ENCODE results near the gene TRIL.

TRIL gene

DNA sequence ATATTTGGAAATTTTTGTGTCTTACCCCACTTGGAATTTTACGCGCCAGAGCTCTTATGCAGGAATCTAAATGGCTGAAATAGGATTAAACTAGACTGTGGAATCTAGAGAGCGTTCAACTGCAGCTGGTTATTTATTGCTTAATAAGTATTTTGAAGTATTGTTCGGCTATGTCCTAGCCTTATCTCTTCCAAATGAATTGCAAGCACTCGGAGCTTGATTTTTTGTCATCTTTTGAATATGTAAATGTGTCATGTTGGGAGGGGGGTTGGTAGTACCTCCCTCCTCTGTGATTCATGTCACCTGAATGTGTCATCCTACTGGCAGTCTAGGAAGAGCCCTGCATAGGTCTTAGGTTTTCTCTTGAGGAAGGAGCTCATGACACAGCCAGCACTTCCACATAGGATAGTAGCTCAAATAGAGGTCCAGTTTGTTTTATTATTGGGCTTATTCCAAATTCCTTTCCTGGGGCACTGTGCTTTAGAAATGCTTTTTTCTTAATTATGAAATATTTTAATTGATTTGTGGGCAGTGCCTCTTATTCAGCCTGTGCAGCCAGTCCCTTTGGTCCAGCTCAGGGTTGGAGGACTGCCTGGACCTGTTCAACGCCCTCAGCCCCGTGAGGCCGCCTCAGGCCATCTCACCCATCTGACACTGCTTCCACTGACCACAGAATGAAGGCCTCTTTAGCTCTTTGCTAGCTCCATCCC is 22.5 kb upstream of the TRIL start:
- DNase-seq, result no peak

- DNase-seq, result no peak
Observed at GRCh38 chr7:28979776-28980175, 21.6 kb upstream of the TRIL start.

- no peak for DNase-seq
Observed at GRCh38 chr7:28977881-28978280, 19.8 kb upstream of the TRIL start.

DNA sequence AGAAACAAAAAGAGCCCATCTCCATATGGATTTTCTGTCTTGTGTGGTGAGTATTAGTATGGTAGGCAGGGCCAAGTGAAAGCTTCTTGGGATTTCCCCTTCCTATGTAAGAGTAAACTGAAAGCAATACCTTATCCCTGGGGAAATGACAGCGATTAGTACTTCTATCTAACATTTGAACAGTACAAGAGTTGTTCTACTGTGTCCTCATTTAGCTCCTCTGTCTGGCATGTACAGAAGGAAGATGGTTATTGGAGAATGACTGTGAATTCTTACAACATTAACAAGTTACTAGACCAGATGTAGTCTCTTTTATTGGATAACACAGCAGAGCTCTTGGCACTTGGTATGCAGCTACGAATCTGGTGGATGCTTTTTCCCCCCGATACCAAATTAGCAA is 17.9 kb upstream of the TRIL start:
- no peak for DNase-seq

DNA sequence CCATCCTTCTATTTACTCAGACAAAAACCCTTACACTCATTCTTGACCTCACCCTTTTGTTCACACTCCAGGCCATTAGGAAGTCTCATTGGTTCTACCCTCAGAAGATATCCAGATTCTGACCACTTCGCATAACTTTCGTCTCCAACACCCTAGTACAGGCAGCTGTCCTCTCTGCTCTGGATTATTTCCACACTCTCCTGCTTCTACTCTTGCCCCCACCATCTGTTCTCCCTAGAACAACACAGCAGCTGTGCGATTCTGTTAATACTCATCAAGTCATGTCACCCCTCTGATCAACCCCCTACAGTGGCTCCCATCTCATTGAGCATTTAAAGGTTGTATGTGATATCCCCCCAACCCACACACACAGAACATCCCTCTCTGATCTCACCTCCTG is 15.5 kb upstream of the TRIL start:
- DNase-seq, result no peak

DNA sequence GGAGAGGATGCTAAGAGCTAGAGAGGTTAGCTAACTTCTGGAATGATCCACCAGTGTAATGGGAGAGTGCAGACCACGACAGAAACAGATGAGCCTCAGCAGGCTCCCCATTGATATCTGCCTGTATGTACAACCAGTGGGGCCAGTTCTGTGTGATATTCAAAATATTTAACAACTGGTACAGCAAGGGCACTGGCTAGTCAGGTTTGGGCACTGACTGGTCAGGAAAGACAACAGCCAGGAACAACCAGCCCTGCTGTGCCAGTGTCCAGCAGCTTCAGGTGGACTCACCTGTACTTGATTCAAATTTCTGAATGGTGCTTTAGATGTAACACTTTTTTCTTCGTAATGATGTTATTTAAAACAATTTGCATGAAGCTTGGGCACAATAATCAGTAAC is 5.9 kb upstream of the TRIL start:
- DNase-seq, result no peak

- DNase-seq, result no peak
Observed at GRCh38 chr7:28961972-28962371, 3.8 kb upstream of the TRIL start.

GRCh38 chr7:28960071-28960840 is 2.1 kb upstream of the TRIL start:
- DNase-seq, result no peak

DNA sequence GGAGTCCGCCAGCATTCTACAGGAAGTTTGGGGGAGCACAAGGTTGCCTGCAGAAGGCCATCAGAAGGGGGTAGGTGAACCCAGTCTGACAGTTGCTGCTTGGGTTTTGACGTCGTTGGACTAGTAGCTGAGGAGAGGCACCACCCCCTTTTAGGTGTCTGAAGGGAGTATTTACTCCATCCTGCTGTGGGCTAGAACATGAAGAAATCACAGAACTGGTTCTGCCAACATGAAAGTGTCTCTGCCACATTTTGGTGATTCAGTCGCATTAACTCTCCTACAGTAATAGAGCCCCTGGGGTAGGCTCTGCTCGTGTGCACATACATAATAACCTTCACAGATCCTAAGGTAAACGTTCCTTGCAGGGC is 834 bp upstream of the TRIL start:
- no peak for DNase-seq

DNA sequence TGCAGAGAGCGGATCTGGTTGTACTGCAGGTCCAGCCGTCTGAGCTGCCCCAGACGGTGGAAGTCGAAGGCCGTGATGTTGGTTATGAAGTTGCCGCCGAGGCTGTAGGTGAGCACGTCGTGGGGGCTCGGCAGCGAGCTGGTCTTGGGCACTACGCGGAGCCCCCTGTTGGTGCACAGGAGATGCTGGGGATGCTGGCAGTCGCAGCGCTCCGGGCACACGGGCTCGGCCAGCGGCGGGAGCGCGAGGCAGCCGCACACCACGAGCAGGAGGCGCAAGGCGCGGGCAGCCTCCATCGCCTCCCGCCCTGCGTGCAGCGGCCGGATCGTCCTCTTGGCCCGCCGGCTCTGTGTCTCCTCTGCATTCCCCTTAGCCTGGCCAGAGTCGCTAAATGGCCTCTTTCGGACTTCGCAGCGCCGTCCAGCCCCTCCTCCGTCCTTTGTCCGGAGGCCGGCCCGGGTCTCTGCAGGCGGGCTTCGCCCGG is 337 bp downstream of the TRIL start:
- DNase-seq, result no peak

- DNase-seq, result no peak
Observed at GRCh38 chr7:28957064-28957750, 923 bp downstream of the TRIL start.

DNA sequence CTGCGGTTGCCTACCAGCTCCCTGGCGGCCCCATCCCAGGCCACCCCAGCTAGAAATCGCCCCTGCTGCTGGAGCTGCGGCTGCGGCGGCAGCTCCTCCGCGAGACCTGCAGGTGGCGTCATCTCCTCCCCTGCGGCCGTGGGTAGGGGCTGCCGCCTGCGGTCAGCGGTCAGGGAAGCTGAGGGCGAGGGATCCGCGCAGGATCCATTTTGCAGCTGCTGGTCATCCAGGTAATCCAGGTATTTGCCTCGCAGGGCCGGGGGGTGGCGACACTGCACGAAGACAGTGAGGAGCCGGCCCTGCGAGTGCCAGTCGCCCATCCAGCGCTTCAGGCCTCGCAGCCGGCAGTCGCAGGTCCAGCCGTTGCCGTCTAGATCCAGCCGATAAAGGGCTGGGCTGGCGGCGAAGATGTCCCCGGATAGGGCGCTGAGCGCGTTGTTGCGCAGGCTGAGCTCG is 1.5 kb downstream of the TRIL start:
- DNase-seq, result peak; percentile 34

- peak; percentile 32 for DNase-seq
Observed at GRCh38 chr7:28955718-28956607, 2.2 kb downstream of the TRIL start.

GRCh38 chr7:28955356-28955717 is 2.8 kb downstream of the TRIL start:
- no peak for DNase-seq

DNA sequence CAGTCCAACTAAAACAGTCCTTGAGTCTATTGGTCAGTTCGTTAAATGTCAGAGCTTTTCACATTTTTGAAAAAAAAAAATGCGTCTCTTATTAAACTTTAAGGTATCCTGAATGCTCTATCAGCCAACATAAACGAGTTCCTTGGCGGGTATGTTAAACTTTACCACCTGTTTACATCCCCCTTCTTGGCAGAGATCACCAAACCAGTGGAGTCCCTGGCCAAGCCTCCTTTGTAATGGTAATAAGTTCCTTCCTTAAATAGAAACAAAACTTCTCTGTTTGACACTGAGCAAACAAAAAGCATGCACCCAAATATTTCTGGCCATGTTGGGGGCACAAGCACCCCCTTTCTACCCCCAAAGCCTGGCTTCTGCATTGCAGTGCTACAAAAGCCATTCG is 3.2 kb downstream of the TRIL start:
- DNase-seq, result no peak

- DNase-seq, result no peak
Observed at GRCh38 chr7:28954471-28954870, 3.7 kb downstream of the TRIL start.

- no peak for DNase-seq
Observed at GRCh38 chr7:28953633-28954032, 4.5 kb downstream of the TRIL start.

- no peak for DNase-seq
Observed at GRCh38 chr7:28942168-28942567, 16.0 kb downstream of the TRIL start.

DNA sequence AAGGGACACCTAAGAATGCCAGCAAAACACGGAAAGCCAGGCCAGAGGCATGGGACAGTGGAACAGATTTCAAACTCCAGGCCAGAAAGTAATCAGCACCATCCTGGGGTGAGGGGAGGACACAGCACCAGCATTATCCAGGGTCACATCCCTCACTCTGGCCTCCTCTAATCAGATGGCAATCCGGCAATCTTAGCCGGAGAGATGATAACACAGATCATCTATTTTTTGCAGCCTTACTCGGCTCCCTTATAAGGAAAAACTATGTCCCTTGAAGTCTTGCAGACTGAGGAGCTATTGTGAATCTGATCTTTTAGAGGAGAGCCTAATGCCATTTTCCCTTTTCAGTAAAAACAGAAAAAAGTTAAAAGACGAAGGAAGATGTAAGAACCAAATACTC is 16.5 kb downstream of the TRIL start:
- no peak for DNase-seq

- no peak for DNase-seq
Observed at GRCh38 chr7:28940741-28941384, 17.3 kb downstream of the TRIL start.

DNA sequence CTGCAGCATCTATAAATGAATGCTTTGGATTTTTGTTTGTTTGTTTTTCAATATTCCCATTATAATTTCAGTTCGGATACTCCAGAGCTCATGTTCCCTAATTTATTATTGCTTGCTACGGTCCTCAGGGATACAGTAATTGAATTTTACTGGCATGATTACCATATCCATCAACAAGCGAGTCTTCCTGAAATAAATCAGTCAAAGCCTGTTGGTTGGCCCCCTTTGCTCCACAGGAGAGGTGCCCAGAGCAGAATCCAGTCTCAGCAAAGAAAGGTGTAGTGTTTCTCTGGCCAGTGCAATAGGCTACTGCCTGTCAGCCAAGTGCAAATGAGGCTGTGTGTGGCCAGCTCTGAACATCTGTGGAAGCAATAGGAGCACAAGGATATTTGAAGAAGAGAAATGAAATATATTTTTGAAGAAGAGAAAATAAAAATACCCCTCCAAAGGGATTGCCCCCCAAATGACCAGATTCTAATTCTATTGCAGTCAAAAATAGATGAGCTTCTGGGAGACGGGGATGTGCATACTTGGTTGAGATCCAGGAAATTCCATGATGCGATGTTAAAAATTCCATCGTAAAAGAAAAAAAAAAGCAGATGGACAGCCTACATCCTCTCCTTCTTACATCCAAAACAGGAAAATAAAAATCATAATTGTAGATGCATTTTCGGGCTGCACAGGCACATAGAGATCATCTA is 18.1 kb downstream of the TRIL start:
- no peak for DNase-seq

DNA sequence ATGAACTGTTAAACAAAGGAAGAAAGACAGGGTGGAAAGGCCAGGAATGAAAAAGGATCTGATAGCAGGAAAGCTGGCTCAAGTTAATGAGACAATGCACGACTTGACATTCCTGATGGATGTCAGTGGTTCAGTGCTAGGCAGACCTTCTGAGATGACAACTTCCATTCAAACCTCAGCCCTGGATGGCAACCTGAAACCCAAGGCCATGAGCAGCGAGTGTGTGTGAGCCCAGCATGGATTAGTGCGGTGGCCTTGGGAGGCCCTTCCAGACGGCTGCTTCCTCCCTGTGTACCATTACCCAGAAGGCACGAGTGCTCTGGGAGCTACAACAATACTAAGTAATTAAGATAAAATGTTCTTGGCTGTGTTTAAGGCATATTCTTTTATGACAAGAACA is 18.8 kb downstream of the TRIL start:
- no peak for DNase-seq

Measured in activated CD4-positive, CD25-positive, alpha-beta regulatory T cell treated with anti-CD3 and anti-CD28 coated beads, Interleukin-2, amount 50 U/mL, for 72 hours (primary cell).